ENCODE data around the gene NGFR.

DNA sequence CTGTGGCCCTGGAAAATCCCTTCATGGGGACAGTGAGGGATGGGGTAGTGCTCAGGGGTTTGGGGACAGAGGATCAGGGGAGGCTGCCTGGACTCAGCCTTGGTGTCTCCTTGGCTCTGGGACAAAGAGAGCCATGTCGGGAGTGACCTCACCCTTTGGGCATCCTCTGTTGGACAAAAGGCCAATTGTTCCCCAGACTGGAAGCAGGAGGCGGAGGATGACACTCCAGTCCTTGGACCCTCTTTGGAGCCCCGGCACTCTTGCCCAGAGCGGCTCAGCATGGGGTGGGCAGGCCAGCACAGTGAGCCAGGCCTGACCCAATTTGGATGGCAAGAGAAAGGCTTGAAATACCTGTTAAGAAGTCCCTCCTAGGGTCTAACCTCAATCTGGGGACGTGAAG is 41.0 kb upstream of the NGFR start:
- TF ChIP-seq EZH2phosphoT487 (IDR thresholded peaks at IDR 0.05; ENCODE audit: insufficient read depth, low read depth) (no peak), EZH2 (IDR thresholded peaks at IDR 0.05; ENCODE audit: insufficient read depth, poor library complexity, severe bottlenecking) (no peak)
